Hematopoietic multipotent progenitor cell treated with erythropoietin and hydrocortisone succinate and interleukin-3 and kit ligand, for 8 days (in vitro differentiated cells): Measurements from ENCODE around the gene IL31RA.

ENCODE experiments used
- DNase-seq: peaks from one replicate; pipeline ENCODE4 v3.0.0-alpha.2; 2015

Gene IL31RA

DNA sequence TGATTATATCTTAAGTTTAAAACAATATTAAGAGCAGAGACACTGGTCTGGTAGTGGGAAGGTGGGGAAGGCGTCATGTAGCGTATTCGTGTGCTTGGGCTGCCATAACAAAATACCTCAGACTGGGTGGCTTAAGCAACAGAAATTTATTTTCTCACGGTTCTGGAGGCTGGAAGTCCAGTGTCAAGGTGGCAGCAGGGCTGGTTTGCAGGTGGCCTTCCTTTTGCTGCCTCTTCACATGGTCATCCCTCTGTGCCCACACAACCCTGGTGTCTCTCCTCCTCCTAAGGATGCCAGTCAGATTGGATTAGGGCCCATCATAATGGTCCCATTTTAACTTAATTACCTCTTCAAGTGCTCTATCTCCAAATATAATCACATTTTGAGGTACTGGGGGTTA is 9.6 kb downstream of the IL31RA start:
- DNase-seq, result no peak

DNA sequence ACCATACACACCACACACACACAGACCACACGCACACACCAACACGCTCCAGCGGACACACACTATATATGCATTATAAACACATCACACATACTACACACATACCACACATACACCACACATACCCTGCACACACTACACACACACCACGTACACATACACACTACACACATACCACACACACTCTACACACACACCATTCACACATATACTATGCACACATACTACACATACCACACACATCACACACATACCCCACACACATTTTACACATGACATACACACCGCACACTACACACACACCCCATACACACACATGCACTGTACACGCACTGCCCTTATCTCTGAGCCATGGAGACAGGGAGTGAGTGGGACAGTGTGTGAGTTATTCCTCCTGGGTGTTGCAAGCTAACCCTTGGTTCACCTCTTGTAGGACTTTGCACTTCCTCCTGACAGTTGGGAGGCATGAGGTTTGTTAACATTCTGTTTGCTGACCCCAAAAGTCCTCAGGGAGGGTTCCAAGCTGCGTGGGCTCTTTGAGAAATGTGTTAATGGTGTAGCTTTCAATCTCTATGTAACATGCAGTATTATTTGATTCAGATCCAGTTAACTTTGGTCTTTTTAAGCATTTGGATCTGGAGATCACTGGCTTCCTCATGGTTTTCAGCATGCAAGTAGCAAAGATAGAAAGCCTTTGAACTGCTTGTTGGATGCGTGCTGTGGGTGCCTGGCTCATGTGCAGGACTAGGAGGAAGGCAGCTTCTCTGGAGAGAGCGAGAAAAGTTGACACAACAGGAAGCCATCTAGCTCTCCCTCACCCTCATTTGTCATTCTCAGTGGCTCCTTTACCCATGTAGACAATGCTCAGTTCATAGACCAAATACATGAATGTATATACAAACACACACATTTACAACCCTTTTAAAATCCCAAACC is 13.7 kb downstream of the IL31RA start:
- DNase-seq, result no peak

DNA sequence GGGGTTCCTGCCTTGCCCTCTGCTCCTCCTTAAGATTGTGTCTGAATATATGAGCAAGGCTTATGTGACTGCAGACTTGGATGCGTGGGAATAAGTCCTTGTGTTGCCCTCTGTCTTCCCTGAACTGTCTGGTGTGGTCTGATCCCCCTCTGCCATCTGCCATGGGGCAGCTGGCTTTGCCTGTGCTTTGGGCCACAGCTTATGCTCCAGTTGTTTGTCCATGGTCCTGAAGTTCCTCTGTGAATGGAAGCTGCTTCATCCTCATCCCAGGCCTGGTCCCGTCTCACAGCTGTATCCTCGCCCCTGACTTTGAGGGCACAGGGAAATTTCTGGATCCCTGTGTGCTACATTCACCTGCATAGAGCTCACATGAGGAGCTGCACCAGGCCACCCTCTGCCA is 14.7 kb downstream of the IL31RA start:
- no peak for DNase-seq

GRCh38 chr5:55866485-55866884 is 15.3 kb downstream of the IL31RA start:
- no peak for DNase-seq

DNA sequence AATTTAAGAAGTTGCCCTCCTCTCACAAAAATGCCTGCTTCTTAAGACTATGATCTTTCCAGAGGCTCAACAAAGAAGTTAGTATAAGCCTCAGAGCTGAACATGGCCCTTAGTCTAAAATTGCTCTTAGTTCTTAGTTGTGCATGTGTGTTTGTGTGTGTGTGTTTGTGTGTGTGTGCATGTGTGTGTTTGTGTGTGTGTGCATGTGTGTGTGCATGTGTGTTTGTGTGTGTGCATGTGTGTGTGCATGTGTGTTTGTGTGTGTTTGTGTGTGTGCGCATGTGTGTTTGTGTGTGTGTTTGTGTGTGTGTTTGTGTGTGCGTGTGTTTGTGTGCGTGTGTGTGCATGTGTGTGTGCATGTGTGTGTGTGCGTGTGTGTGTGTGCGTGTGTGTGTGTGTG is 15.8 kb downstream of the IL31RA start:
- no peak for DNase-seq

- DNase-seq, result no peak
These were observed 17.7 kb downstream of the IL31RA start for GRCh38 chr5:55868846-55869245.

- no peak for DNase-seq
These were observed 18.7 kb downstream of the IL31RA start for GRCh38 chr5:55869847-55870246.

DNA sequence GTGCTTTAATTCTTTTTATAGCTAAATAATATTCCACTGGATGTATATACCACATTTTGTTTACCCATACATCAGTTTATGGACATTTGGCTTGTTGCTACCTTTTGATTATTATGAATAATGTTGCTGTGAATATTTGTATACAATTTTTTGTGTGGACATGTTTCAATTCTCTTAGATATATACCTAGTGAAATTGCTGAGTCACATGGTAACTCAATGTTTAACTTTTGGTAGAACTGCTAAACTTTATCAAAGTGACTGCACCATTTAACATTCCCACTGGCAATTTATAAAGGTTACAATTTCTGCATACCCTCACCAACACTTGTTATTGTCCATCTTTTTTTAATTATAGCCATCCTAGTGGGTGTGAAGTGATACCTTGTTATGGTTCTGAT is 22.1 kb downstream of the IL31RA start:
- DNase-seq, result no peak

GRCh38 chr5:55877655-55878054 is 26.5 kb downstream of the IL31RA start:
- DNase-seq, result no peak

DNA sequence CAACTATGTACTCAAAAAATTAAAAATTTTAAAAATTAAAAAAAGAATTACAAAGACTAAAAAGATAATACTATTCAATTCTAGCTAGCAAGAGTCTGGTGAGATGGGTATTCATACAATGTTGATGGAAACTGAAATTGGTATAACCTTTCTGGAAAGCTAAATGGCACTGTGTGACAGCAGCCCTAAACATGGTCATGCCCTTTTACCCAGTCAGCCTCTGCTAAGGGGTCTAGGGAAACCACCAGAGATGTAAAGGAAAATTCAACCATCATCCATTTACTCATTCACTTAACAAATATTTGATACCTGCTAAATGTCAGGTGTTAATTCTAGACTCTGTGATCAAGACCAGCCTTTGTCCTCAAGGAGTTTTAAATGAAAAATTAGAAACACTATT is 29.3 kb downstream of the IL31RA start:
- no peak for DNase-seq

DNA sequence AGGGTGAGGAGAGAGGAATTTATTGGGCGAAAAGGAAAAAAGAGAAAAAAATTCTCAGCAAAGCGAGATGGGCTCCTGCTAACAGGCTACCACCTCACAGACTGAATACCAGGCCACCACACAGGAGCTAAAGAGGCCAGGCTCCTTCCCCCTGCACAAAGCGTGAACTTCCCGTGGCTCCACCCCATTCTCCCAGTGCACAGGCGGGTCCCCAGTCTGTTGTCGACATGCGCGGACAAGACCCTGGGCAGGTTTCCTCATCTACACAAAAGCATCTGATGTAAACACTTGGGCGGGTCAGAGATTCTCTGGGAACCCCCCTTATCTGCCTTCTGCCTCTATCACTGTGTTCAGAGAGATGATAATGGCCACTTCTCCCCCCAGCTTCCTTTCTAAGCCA is 34.2 kb downstream of the IL31RA start:
- DNase-seq, result no peak

DNA sequence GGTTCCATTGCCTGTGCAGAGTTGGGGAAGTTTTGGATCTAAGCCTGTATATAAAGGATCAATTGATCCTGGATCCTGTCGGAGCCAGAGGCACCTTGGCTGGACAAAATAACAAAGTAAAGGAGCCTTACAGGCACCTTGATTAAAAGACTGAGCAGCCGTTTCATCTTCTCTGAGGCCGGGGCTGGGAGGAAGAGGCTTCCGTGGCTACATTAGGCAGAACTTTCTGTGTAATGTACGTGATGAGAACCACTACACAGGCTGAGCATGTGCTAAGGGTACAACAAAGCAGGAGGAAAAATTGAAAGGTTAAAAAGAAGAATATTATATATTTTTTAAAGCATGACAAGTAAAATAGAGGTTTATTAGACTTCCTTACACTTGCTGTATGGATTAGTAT is 37.0 kb downstream of the IL31RA start:
- DNase-seq, result no peak

DNA sequence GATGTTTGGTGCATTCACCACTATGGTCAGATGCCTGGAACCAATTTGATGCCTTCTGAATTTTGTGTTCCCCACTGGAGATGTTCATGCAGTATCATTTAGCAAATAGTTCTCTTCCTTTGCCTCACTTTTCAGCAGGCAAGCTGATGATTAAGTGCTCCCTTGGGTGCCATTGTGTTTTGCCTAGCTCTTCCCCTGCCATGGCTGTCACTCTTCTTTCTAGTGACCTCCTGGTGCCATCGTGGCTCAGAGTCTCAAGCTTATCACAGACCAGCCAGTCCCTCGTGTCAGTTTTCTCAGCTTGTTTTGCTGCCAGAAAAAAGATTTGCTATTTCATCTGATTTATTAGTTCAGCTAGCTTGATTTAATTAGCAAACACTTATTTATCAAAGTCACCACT is 41.3 kb downstream of the IL31RA start:
- DNase-seq, result no peak

DNA sequence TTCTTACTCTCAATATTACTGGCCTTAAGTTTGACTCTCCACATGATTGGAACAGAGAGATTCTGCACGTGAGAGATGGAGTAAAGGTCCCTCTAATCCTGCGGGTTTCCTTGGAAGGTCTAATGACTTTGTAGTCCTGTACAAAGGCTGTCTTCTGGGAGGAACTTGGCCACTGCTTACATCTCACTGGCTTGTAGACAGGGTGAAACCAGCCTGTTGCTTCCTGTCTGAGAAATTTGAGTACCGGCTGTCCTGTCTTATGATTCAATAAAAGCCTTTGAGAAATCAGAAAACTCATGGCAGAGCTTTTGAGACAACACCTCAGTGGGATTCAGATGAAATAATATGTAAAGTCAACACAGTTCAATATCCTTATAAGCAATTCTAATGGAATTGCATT is 43.0 kb downstream of the IL31RA start:
- DNase-seq, result no peak

DNA sequence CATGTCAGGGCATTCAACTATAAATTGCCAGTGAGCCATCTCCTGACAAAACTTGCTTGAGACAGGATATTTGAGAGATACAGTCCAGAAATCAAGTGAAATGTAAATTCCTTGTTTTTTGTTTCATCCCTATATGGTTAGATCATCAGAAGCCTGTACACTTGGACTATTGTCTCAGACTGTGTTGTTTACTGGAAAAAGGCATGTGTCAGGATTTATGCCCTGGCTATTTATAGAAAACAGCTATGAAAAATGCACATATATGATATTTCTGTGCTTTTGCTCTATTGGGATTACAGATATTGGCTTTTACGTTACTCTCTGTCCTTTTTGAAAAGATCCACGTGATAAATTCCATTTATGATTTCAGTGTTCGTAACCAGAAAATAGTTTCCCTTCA is 44.2 kb downstream of the IL31RA start:
- no peak for DNase-seq

DNA sequence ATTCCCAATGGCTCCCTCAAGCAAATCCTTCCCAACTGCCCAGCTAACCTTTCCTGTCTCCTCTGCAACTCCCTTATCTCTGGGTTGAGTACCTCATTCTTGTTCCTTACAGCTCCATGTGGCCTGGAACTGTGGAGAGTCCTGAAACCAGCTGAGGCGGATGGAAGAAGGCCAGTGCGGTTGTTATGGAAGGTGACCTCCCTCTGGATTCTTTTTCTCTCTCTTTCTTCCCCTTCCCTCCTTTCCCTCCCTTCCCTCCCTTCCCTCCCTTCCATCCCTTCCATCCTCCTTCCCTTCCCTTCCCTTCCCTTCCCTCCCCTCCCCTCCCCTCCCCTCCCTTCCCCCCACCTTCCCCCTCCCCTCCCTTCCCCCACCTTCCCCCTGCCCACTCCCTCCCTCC is 45.1 kb downstream of the IL31RA start:
- DNase-seq, result no peak

- no peak for DNase-seq
These were observed 45.5 kb downstream of the IL31RA start for GRCh38 chr5:55896663-55897062.

DNA sequence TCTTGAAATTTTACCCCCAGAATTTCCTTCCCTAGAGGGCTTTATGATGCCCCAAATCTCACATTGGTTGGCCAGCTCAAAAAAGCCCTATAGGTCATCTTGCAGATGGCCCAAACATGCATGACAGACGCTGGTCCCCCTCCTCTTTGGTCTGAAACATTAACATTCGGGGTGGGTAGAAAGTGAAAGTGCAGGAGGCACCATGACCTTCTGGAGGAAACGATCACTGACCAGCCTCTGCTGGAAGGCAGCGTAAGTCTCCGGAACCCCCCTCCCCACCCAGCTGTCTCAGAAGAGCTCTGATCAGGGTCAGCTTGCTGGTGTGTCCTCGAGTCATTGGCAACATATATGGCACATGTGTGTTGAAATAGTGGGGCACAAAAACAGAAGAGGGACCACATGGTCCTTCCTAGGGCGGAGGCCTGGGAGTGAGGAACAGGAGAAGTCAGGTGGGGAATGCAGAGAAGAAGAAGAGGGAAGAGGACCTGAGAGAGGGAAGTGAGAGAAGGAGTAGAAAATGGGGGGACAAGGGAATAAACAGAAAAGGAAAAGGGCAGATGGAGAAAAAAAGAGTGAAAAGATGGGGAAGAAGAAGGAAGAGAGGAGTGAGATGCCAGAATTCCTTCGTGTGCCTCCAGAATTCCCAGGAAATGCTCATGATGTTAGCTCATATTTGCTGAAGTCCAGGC is 46.2 kb downstream of the IL31RA start:
- DNase-seq, result no peak

- no peak for DNase-seq
These were observed 46.7 kb downstream of the IL31RA start for GRCh38 chr5:55897905-55898304.

DNA sequence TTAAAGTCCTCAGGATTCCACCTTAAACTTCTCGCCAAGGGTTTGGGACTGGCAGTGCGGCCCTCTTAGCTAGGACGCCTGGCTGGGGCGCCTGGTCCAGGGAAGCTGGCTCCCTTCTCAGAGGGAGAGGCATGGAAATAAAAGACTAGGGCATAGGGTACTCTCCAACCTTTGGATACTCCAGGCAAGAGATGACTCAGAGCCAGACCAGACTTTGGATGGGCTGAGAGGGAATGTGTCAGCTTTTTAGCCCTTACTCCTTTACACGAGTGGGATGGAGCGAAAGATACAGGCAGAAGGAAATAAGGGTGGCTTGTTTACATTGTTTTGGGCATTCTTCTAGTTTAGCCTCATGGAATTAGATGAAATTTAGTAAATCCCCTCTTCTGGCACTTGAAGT is 48.2 kb downstream of the IL31RA start:
- no peak for DNase-seq

DNA sequence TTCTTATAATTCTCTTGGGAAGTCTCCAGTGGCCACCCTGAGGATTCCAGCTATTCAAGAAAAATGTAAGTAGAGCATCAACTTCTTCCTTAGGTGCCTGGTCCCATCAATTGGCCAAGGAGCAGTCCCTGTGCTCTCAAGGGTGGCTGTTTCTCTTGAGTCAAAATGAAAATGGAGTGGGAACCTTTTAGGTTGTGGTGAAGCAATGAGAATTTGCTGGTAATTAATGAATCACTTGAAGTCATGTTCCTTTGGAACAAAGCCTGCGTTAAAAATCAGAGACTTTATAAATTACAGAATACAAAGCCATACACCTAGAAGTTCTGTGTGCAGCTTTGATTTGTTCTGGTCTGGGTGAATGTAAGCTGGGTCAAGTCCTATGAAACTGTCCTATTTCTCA is 48.9 kb downstream of the IL31RA start:
- no peak for DNase-seq

GRCh38 chr5:55900776-55901175 is 49.6 kb downstream of the IL31RA start:
- DNase-seq, result no peak

- no peak for DNase-seq
These were observed 51.5 kb downstream of the IL31RA start for GRCh38 chr5:55902696-55903095.

- DNase-seq, result no peak
These were observed 52.1 kb downstream of the IL31RA start for GRCh38 chr5:55903121-55903701.
